PC-3 (cell line): ENCODE results near the gene PAX5. TPM values are rescaled to one million over a fixed set of nuclear protein-coding genes. Genes with fewer than 3 reads are reported as not detected.

Experiments used
- ATAC-seq: fragments of 200-7000 bp; cut with Tn5 transposase; 2 replicates; pipeline ENCODE4 v1.9.1; 2020; ENCODE audit warnings: mild to moderate bottlenecking, moderate library complexity
- BruUV-seq: library from RNA; stranded (reverse); fragments of 400-500 nt; replicated peaks from 2 replicates; lab custom pipeline; 2021; lab: Mats Ljungman, UMichigan
- CTCF ChIA-PET: fragments of 300-600 bp; sonication (Branson Sonifier 250); formaldehyde crosslinking; loops from one replicate; lab custom pipeline; 2022; ENCODE audit warnings: antibody characterized with exemption; lab: Charles Lee
- POLR2A ChIA-PET: fragments of 300-600 bp; sonication (Branson Sonifier 250); formaldehyde crosslinking; loops from one replicate; lab custom pipeline; 2022; ENCODE audit warnings: antibody characterized with exemption; ENCODE audit not compliant: unreplicated experiment; lab: Charles Lee
- DNase-seq: peaks from one replicate; pipeline ENCODE4 v3.0.0-alpha.2; 2015
- H2AFZ ChIP-seq: fragments of 300-600 bp; sonication (generic); 2 replicates; pipeline ENCODE4 v1.6.0; 2016; ENCODE audit warnings: antibody characterized with exemption, low read length
- H3F3A ChIP-seq: fragments of 300-600 bp; sonication (generic); one replicate; pipeline ENCODE4 v1.6.0; 2017; ENCODE audit warnings: antibody characterized with exemption, low read length, control low read depth, mild to moderate bottlenecking; ENCODE audit not compliant: unreplicated experiment
- H3K27ac ChIP-seq: fragments of 300-600 bp; sonication (generic); 2 replicates; pipeline ENCODE4 v1.5.1; 2016; ENCODE audit warnings: mild to moderate bottlenecking, low read length
- H3K27me3 ChIP-seq: fragments of 300-600 bp; sonication (generic); 2 replicates; pipeline ENCODE4 v1.6.1; 2016; ENCODE audit warnings: low read length, mixed read lengths
- H3K36me3 ChIP-seq: fragments of 300-600 bp; sonication (generic); 2 replicates; pipeline ENCODE4 v1.6.1; 2016; ENCODE audit warnings: low read depth, mixed run types, low read length, mixed read lengths
- H3K4me1 ChIP-seq: fragments of 300-600 bp; sonication (generic); 2 replicates; pipeline ENCODE4 v1.5.1; 2016; ENCODE audit warnings: low read length; ENCODE audit not compliant: insufficient read depth
- H3K4me2 ChIP-seq: fragments of 300-600 bp; sonication (generic); 2 replicates; pipeline ENCODE4 v1.6.0; 2016; ENCODE audit warnings: low read length
- H3K4me3 ChIP-seq: fragments of 300-600 bp; sonication (generic); 2 replicates; pipeline ENCODE4 v1.5.1; 2016; ENCODE audit warnings: mild to moderate bottlenecking, low read length, mixed read lengths
- H3K79me2 ChIP-seq: fragments of 300-600 bp; sonication (generic); 2 replicates; pipeline ENCODE4 v1.6.1; 2017; ENCODE audit warnings: low read length, mixed read lengths
- H3K9ac ChIP-seq: fragments of 300-600 bp; sonication (generic); 2 replicates; pipeline ENCODE4 v1.6.0; 2016; ENCODE audit warnings: mild to moderate bottlenecking, low read length
- H3K9me2 ChIP-seq: fragments of 300-600 bp; sonication (generic); replicated peaks from 2 replicates; pipeline ENCODE4 v1.6.1; 2016; ENCODE audit warnings: mixed run types, low read length, mixed read lengths
- H3K9me3 ChIP-seq: fragments of 300-600 bp; sonication (generic); 2 replicates; pipeline ENCODE4 v1.6.1; 2016; ENCODE audit warnings: low read length, mixed read lengths
- H4K20me1 ChIP-seq: fragments of 300-600 bp; sonication (generic); 2 replicates; pipeline ENCODE4 v1.6.1; 2016; ENCODE audit warnings: low read length, mixed read lengths
- EZH2 ChIP-seq: fragments of 300-600 bp; sonication (generic); IDR thresholded peaks from one replicate; pipeline ENCODE4 v1.6.1; 2017; ENCODE audit warnings: antibody characterized with exemption, mild to moderate bottlenecking, low read length; ENCODE audit not compliant: unreplicated experiment
- EZH2phosphoT487 ChIP-seq: fragments of 300-600 bp; sonication (generic); IDR thresholded peaks from 2 replicates; pipeline ENCODE4 v1.6.1; 2018; ENCODE audit warnings: mild to moderate bottlenecking, antibody characterized with exemption, low read length, borderline replicate concordance
- intact Hi-C: fragments of 100-400 bp; cut with micrococcal nuclease; formaldehyde crosslinking; loops from 2 replicates; pipeline ENCODE4 v1.9.0; 2023
- total RNA-seq: library from RNA; depleted of rRNA; stranded (reverse); fragments of >200 nt; gene quantifications from 2 replicates; pipeline ENCODE4 v1.2.3, GENCODE V29; 2014
- TF ChIP-seq, protein P1 (sequence below): fragments of 300-600 bp; sonication (generic); conservative IDR thresholded peaks from 2 replicates; pipeline ENCODE4 v1.5.1; 2017; ENCODE audit warnings: antibody characterized with exemption, low read depth, mild to moderate bottlenecking, low read length

The PAX5 gene
- total RNA-seq, 1 experiment from 2014 or later: not detected

DNA sequence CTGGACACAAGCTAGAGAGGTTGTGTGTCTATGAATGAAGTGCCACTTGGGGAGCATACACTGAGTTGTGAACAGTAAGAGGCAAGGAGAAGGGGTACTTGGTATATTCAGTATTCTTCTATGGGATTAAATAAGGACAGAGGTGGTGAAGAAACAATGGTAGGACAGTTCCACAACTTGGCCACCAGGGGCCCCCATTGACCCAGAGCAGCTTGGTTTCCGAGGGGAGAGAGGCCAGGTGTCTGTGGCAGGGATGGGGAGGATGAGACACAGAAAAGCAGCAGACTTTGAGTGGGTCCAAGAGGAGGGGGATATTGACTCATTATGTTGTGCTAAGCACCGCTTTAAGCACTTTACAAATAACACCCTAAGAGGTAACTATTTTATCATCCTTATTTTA lies 240.8 kb downstream of the PAX5 start:
- POLR2A ChIA-PET: no interaction called here
- no peaks in the 10 kb centered on the region for H3K9me3 ChIP-seq
- no peaks in the 10 kb centered on the region for H4K20me1 ChIP-seq
- no peaks in the 10 kb centered on the region for H3K27me3 ChIP-seq
- no peak overlapping the region for H3K27ac ChIP-seq
- no TSS peak for BruUV-seq
- DNase-seq: no peak
- H3K79me2 ChIP-seq: no peaks in the 10 kb centered on the region
- H3K4me2 ChIP-seq: no peak overlapping the region
- ATAC-seq: no peak
- H3K9me2 ChIP-seq: no peaks in the 10 kb centered on the region
- TF ChIP-seq, protein P1, sequence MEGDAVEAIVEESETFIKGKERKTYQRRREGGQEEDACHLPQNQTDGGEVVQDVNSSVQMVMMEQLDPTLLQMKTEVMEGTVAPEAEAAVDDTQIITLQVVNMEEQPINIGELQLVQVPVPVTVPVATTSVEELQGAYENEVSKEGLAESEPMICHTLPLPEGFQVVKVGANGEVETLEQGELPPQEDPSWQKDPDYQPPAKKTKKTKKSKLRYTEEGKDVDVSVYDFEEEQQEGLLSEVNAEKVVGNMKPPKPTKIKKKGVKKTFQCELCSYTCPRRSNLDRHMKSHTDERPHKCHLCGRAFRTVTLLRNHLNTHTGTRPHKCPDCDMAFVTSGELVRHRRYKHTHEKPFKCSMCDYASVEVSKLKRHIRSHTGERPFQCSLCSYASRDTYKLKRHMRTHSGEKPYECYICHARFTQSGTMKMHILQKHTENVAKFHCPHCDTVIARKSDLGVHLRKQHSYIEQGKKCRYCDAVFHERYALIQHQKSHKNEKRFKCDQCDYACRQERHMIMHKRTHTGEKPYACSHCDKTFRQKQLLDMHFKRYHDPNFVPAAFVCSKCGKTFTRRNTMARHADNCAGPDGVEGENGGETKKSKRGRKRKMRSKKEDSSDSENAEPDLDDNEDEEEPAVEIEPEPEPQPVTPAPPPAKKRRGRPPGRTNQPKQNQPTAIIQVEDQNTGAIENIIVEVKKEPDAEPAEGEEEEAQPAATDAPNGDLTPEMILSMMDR: peak; percentile 49
- no peak for TF ChIP-seq EZH2phosphoT487
- no peak for TF ChIP-seq EZH2
- CTCF ChIA-PET: no interaction called here
- intact Hi-C loops: loop anchor here (10.0 kb wide), 1 partner anchor 62 kb away; no protein-coding TSS in a partner anchor
- no peak overlapping the region for H3K9ac ChIP-seq
- no peaks in the 10 kb centered on the region for H3K36me3 ChIP-seq
- H3F3A ChIP-seq: no peaks in the 10 kb centered on the region
- no peaks in the 10 kb centered on the region for H3K4me1 ChIP-seq
- no peak overlapping the region for H2AFZ ChIP-seq
- no peak overlapping the region for H3K4me3 ChIP-seq

GRCh38 chr9:36791222-36791950 lies 242.7 kb downstream of the PAX5 start:
- H3K79me2 ChIP-seq: no peaks in the 10 kb centered on the region
- no peak overlapping the region for H3K27ac ChIP-seq
- H3K9me2 ChIP-seq: no peaks in the 10 kb centered on the region
- POLR2A ChIA-PET: no interaction called here
- H3K27me3 ChIP-seq: no peaks in the 10 kb centered on the region
- intact Hi-C loops: loop anchor here (10.0 kb wide), 1 partner anchor 63 kb away; no protein-coding TSS in a partner anchor
- no peaks in the 10 kb centered on the region for H3K4me1 ChIP-seq
- TF ChIP-seq EZH2phosphoT487 (no peak), EZH2 (no peak)
- TF ChIP-seq, protein P1: no peak
- H3K9ac ChIP-seq: no peak overlapping the region
- BruUV-seq: no TSS peak
- no peaks in the 10 kb centered on the region for H3K9me3 ChIP-seq
- CTCF ChIA-PET: interaction anchor here (0.6 kb wide), 1 partner anchor 230 kb away, joined by 5 read pairs; no protein-coding TSS in a partner anchor
- no peak for ATAC-seq
- no peak overlapping the region for H3K4me2 ChIP-seq
- no peak overlapping the region for H3K4me3 ChIP-seq
- no peaks in the 10 kb centered on the region for H3F3A ChIP-seq
- peak; percentile 27 for DNase-seq
- no peaks in the 10 kb centered on the region for H3K36me3 ChIP-seq
- H4K20me1 ChIP-seq: no peaks in the 10 kb centered on the region
- no peak overlapping the region for H2AFZ ChIP-seq

DNA sequence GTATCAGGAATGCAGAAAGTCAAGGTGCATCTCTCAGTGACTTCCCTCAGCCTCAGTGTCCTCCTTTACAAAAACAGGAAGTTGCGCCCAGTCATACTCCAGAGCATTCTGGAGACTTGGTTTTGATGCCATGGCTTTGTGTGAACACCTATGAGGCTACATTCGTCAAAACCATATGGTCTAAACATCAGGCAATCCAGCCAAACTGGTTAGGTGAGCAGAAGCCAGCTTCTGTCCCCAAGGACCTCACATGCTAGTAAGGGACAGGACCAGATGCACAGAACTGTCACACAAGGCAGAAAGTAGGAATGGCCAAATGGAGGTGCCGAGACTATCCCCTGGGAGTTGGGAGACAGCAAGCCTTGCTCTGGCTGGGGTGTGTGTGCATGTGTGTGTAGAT lies 244.2 kb downstream of the PAX5 start:
- no TSS peak for BruUV-seq
- CTCF ChIA-PET: no interaction called here
- peak; percentile 39 for DNase-seq

More for the DNA sequence above, 244.2 kb downstream of the PAX5 start:
- H3K9me2 ChIP-seq: no peaks in the 10 kb centered on the region
- H3F3A ChIP-seq: no peaks in the 10 kb centered on the region
- no peak overlapping the region for H3K4me3 ChIP-seq
- H3K4me2 ChIP-seq: no peak overlapping the region
- no peaks in the 10 kb centered on the region for H3K36me3 ChIP-seq
- no peaks in the 10 kb centered on the region for H3K4me1 ChIP-seq
- H4K20me1 ChIP-seq: no peaks in the 10 kb centered on the region
- ATAC-seq: no peak
- TF ChIP-seq EZH2phosphoT487 (no peak), EZH2 (no peak)
- TF ChIP-seq, protein P1: no peak
- no peak overlapping the region for H3K27ac ChIP-seq
- H3K9ac ChIP-seq: no peak overlapping the region
- H2AFZ ChIP-seq: no peak overlapping the region
- no peaks in the 10 kb centered on the region for H3K79me2 ChIP-seq
- H3K9me3 ChIP-seq: no peaks in the 10 kb centered on the region
- peaks cover 2% of the 10 kb centered on the region; the same call in 1 of the 2 replicates for H3K27me3 ChIP-seq
- intact Hi-C loops: loop anchor here (10.0 kb wide), 1 partner anchor 65 kb away; no protein-coding TSS in a partner anchor
- POLR2A ChIA-PET: no interaction called here
